T47D (cell line): Measurements from ENCODE around the gene KIAA0040.

Source experiments
- DNase-seq, 2 experiments: peaks; one replicate each; pipeline versions ENCODE4 v3.0.0 to v3.0.0-alpha.2; 2011 to 2012; ENCODE audit warnings: low read depth in 1 of 2, low spot score in 1 of 2
- JUND ChIP-seq: IDR thresholded peaks from 2 replicates; pipeline ENCODE4 v1.6.1; 2012; ENCODE audit warnings: low read depth
- in situ Hi-C: cut with HindIII; loops from 2 replicates; pipeline ENCODE4 v1.10.0; 2016; ENCODE audit warnings: low sequenced_read_pairs, low pct_unique_long_range_greater_than_20kb

Gene KIAA0040

DNA sequence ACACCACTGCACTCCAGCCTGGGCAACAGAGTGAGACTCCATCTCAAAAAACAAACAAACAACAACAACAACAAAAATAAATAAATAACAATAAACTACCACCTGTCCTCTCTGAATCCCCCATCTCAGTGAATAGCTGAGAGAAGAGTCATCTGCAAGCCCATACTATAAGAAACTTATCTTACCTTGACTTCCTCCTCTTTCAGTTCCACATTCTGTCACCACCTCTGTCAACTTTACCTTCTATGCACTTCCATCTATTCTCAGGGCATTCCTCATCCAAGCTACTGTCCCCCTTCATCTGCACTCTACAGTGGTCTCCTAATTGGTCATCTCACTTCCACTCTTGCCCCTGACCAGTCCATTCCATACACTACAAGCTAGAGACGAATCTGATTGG is 58.1 kb downstream of the KIAA0040 start:
- no peak for DNase-seq
- in situ Hi-C loops = no loop called here
- no peak for TF ChIP-seq JUND

DNA sequence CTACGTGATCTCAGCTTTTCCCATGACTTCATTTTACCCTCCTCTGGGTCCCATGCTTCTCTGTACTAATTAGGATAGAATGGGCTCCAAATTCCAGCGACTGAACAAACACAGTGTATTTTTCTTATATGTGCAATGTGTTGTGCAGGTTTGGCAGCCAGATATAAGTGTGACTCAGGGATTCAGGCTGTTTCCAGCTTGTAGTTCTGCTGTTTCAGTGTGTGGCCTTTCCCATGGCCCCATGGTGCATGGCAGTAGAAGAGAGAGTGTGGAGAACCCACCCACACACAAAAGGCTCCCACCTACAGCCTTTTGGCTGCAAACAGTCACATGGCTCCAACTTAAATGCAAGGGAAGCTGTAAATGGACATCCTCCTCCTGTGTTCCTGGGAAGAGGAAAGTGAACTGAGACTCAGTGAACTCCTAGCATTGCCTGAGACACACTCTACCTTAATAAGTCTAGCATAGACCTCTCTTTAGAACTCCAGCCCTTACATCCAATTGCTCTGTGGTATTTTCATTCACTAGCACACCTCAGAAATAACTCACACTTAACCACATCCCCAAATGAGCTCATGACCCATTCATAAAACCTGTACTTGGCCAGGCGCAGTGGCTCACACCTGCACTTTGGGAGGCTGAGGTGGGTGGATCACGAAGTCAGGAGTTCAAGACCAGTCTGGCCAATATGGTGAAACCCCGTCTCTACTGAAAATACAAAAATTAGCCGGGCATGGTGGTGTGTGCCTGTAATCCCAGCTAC is 58.7 kb downstream of the KIAA0040 start:
- in situ Hi-C loops = no loop called here
- DNase-seq = no peak
- TF ChIP-seq JUND = no peak

DNA sequence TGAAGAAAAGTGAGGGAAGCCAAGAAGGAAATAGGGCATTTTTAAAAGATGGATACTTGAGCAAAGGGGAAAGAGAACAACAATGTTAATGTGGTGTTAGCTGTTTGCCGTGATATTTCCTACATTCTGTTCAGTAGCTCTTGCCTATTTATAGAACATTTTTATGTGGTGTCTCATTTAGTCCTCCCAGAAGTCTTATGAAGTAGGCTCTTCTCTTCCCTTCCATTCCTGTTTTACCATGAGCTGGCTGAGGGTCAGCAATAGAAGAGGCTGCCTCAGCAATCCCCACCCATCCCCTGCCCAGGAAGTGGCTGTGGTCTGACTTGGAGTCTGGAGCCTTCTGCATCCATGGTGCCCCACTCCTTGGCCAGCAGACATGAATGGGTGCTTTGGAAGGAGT is 60.1 kb downstream of the KIAA0040 start:
- no peak for TF ChIP-seq JUND
- in situ Hi-C loops = no loop called here
- DNase-seq = no peak

DNA sequence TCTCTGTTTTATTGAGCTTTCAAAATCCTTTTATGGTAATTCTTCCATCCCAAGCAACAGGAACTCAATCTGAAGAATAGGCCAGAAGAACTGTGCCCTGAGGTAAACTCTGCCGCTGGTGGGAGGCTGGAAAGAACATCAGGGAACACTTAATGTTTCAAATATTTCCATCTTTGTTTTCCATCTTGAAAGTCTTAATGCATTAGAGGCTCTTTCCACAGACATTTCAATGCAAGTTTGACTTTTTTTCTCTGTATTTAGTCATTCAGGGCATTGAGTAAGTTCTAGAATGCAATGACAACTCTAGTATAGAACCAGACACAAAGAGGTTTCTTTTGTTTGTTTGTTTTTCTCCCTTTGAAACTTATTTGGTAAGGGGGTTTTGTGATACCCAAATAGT is 61.5 kb downstream of the KIAA0040 start:
- no peak for TF ChIP-seq JUND
- DNase-seq = no peak
- in situ Hi-C loops = no loop called here

DNA sequence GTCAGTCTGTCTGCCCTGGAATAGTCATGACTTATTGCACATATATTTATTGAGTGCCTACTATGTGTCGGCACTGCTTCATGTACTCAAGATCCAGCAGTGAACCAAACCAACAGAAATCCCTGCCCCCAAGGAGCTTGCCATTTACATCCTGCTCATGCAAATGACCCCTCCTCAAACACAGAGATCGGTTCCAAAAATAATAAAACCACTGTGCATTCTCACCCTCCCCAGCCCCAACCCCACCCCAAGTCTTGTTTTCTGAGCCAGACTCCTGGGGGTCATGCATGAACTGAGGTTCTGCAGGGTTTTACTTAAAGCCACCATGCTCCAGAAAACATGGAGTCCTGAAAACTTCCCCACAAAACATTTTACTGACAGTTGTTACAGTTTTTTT is 61.9 kb downstream of the KIAA0040 start:
- in situ Hi-C loops = no loop called here
- no peak for TF ChIP-seq JUND

DNA sequence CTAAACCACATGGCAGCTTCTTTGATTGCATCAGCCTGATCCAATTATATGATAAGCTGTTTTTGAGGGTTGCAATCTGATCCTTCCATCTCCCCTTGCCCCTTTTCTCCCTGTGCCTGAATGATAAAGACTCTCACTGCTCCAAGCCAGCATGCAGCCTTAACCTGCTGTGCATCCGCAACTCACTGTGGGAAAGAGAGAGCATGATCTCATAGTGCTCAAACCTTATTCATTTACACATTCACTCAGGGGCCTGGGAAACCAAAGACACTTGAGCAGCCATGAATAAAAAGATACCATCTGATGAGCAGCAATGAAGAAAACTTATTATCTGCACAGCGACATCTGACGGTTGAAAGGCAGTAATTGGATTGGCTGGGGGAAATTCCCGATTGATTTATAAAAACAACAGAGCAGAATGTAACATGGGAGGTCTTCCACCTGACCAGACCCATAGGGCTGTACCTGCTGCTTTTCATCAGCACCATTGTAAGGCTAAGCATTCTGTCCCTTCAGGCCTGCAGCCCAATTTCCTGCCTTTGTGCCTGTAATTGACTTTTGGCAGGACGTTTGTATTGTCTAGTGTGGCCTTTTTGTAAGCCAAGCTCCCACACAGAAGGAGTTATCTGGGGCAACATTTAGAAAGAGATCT is 62.5 kb downstream of the KIAA0040 start:
- DNase-seq = no peak
- no peak for TF ChIP-seq JUND
- in situ Hi-C loops = no loop called here

More for the DNA sequence above, 61.9 kb downstream of the KIAA0040 start:
- DNase-seq = no peak

DNA sequence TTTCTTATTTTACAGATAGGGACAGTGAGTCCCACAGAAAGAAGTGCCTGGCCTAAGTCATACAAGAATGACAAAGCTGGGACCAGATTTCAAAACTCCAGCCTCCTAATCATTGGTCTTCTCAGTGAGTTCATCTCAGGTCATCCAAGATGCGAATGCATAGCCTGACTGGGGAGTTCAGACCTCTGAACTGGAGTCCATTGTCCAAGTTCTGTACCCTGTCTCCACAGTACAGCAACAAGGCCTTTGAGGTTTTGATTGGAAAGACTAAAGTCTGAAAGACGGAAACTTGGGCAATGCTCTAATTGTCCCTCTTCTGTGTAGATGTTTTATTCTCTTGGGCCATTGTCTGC is 63.0 kb downstream of the KIAA0040 start:
- in situ Hi-C loops = no loop called here
- TF ChIP-seq JUND = no peak
- no peak for DNase-seq

DNA sequence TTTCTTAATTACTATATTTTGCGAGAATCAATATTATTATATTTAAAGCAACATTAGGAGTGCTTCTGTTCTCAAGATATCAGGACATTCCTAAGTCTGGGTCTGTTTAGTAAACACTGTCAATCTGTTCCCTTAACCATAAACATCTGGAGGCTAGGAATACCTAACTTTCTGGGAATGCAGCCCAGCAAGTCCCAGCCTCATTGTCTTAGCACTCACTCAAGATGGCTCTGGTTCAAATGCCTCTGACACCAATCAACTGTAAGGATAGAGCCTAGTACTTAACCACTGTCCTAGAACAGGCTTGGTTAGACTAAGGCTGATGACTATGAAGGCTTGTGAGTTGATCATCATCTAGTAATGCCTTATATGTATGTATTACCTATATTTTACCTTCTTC is 63.4 kb downstream of the KIAA0040 start:
- DNase-seq = peak in 1 of 2 experiments; percentile 71
- in situ Hi-C loops = no loop called here
- TF ChIP-seq JUND = no peak

DNA sequence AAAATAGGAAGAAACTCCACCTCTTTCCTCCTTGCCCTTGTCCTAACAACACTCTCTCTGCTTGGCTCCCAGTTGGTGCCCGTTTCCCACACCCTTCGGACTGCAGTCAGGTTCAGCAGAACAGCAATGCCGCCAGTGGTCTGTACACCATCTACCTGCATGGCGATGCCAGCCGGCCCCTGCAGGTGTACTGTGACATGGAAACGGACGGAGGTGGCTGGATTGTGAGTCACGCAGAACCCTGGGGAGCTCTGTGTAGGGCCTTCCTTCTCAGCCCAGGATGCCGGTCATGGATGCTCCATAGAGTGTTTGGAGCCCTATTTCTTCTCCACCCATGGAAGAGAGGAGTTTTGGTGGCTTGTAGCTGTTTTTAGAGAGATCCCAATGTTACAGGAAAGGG is 64.1 kb downstream of the KIAA0040 start:
- DNase-seq = no peak
- in situ Hi-C loops = no loop called here
- no peak for TF ChIP-seq JUND

DNA sequence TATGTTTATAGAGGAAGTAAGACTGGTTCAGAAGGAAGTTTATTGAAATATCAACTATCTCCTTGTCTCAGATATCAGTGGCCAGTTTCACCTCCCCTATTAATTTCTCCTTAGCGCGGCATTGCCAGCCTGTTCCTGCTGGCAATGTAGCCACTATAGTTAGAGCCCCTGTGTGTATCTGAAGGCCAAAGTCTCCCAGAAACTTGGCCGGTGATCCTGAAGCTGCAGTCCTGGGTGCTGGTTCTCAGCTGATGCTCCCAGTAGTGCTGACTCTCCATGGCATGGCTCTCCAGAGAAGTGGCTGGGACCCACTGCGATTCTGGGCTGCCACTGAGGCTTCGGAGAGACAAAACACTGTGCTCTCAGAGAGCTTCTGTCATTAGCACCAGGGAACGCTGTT is 65.0 kb downstream of the KIAA0040 start:
- TF ChIP-seq JUND = no peak
- no peak for DNase-seq
- in situ Hi-C loops = no loop called here

DNA sequence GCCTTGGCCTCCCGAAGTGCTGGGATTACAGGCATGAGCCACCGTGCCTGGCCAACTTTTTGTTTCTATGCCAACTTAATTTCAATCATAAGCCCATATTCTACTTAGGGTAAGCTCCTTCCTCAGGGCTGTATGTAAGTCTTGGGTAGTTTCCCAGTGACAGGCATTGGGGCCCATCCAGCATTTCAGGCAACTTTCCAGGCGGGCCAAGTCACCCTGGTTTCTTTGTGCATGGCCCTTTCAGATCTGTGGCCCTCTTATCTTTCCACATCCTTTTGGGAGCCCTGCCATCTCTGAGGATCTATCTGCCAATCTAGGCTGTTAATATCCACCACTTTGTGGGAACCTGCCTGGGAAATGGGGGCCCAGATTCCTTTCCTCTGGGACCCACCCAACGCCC is 66.2 kb downstream of the KIAA0040 start:
- DNase-seq = no peak

DNA sequence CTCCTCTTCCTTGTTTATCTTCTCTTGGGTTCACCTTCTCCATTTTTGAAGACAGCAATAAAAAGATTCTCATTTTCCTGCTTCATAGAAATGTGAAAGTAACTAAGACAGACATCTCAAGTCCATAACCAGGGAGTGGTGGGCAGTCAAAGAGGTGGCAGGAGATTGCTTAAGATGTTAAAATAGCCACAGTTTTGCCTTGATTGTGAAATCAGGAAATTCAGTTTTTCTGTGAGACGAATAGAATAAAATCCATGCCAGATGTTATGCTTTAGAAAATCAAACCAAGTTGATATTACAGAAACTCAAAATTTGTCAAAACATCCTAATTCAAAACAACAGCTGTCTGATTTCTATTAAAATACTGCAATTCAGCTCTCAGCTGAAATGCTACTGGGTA is 67.7 kb downstream of the KIAA0040 start:
- no peak for DNase-seq
- in situ Hi-C loops = no loop called here
- no peak for TF ChIP-seq JUND

More for the DNA sequence above, 66.2 kb downstream of the KIAA0040 start:
- in situ Hi-C loops = no loop called here
- TF ChIP-seq JUND = no peak

DNA sequence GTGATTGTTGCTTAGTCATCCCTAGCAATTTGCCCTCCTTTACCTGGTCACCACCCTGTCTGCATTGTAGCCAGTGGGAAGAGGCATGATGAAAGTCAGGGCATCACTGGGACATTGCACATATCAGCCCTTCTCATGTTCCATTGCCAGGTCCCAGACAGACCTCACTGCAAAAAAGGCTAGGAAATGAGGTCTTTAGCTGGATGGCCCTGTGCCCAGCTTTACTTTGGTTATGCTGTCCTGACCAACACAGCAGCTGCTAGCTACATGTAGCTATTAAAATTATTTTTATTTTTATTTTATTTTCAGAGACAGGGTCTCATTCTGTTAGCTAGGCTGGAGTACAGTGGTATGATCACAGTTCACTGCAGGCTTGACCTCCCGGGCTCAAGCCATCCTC is 72.1 kb downstream of the KIAA0040 start:
- DNase-seq = no peak
- in situ Hi-C loops = no loop called here
- TF ChIP-seq JUND = no peak
